Skin epidermis (tissue), 12 donors: ENCODE data around the gene ZNF787.
"Not testable (repeated sequence)": the region's sequence is repeated elsewhere in the genome, so short reads cannot be mapped to it uniquely, and the experiment has no call there.

ENCODE experiments used
- H3K27ac ChIP-seq, 21 experiments: fragments of 200-600 bp; sonication (generic) in 11 of 21; one replicate each; pipeline ENCODE4 v1.5.0; 2020; ENCODE audit warnings: mild to moderate bottlenecking in 3 of 21, inconsistent platforms in 2 of 21, moderate library complexity in 2 of 21
- H3K4me3 ChIP-seq, 7 experiments: fragments of 200-600 bp; sonication (generic) in 2 of 7; one replicate each; pipeline ENCODE4 v1.5.0; 2020; ENCODE audit warnings: inconsistent platforms in 2 of 7, mild to moderate bottlenecking in 2 of 7, moderate library complexity in 1 of 7

ZNF787 gene

GRCh38 chr19:56121180-56122167 lies at the start of gene ZNF787:
Gene ZNF787 (minus strand): TSS chr19:56121295. CDS start chr19:56103217, 18,078 bp downstream.
- H3K4me3 ChIP-seq: peak within 1 kb of the TSS; percentile 52 to 88 (median 85)
- H3K27ac ChIP-seq: peak within 1 kb of the TSS; percentile 85 to 99 (median 96)

DNA sequence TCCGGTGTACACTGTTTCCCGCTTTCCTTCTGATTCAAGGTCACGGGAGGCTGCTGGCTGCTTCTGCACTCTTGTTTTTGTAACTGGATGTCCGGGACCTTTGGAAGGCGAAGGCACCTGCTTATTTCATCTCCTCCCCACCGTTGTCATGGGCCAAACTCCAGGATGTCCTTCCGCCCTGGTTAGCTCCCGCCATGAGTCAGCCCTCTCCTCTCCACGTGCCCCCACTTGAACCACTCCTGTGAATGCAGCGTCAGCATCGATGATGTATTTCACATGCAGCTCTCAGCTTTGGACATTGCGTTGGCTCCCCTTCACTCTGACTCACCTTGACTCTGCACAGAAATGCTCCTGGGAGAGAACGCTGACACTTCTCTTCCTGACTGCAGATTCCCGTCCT lies 49.2 kb upstream of the ZNF787 start:
- no peak overlapping the region for H3K27ac ChIP-seq
- no peak overlapping the region for H3K4me3 ChIP-seq

- no peak overlapping the region for H3K4me3 ChIP-seq
- H3K27ac ChIP-seq: no peak overlapping the region
Observed at GRCh38 chr19:56167064-56167578, 46.0 kb upstream of the ZNF787 start.

DNA sequence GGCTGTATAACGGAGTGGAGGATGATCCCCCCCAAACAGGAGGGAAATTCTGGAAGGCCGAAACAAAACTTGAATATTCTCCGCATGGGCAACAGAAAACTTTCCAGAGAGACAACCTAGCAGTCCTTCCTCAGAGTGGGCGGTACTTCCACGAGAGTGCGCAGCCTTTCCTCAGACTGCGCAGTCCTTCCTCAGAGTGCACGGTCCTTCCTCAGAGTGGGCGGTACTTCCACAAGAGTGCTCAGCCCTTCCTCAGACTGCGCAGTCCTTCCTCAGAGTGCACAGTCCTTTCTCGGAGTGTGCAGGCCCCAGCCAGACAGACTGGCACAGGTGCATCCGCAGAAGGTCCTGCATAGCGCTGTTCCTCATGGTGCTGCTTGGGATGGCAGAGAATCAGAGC lies 42.0 kb upstream of the ZNF787 start:
- no peak overlapping the region for H3K4me3 ChIP-seq
- no peak overlapping the region for H3K27ac ChIP-seq

DNA sequence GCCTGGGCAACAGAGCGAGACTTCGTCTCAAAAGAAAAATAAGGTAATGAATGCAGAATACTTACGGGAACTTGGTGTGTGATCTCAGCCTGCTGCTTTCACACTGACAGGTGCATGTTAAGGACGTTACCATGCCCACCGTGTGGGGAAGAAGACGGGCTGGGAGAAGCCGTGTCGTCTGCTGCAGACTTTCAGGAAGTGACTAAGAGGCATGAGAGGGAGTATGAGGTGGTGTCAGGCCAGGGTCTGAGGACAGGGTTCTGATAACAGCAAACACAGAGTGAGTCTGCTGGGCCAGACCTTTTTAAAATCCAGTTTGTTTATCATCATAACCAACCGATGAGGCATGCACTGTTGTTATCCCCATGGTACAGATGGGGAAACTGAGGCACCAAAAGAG lies 41.2 kb upstream of the ZNF787 start:
- H3K4me3 ChIP-seq: no peak overlapping the region
- H3K27ac ChIP-seq: no peak overlapping the region

DNA sequence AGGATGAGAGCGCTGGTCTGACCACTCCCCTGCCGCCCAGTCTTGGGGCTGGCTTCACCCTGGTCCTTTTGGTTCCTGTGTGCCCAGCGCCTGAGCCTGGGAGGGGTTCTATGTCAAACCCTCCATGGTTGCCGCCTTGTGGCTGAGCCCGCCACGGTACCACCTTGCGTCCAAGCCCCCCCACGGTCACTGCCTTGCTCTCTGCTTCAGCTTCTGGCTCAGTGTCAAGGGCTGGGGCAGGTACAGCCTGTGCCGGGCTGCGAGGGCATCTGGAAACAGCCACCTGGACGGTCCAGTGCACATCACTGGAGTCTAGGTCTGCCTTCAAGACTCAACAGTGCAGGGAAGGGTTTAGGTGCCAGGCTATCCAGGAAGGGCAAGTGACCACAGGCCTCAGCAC lies 40.4 kb upstream of the ZNF787 start:
- Histone ChIP-seq H3K4me3 (no peak overlapping the region), H3K27ac (no peak overlapping the region)

DNA sequence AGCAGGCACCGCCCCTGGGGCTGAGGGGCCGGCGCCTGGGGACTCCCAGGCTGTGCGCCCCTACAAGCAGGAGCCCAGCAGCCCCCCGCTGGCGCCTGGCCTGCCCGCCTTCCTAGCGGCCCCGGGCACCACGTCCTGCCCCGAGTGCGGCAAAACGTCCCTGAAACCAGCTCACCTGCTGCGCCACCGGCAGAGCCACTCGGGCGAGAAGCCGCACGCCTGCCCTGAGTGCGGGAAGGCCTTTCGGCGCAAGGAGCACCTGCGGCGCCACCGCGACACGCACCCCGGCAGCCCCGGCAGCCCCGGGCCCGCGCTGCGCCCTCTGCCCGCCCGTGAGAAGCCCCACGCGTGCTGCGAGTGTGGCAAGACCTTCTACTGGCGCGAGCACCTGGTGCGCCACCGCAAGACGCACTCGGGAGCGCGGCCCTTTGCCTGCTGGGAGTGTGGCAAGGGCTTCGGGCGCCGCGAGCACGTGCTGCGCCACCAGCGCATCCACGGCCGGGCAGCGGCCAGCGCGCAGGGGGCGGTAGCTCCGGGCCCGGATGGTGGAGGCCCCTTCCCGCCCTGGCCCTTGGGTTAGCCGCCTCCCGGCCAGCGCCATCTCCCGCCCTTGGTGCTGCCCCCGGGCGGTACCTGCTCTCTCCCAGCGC lies 38.7 kb upstream of the ZNF787 start:
- H3K4me3 ChIP-seq: no peak overlapping the region
- H3K27ac ChIP-seq: no peak overlapping the region

- no peak overlapping the region for H3K4me3 ChIP-seq
- H3K27ac ChIP-seq: no peak overlapping the region
Observed at GRCh38 chr19:56159009-56159559, 38.0 kb upstream of the ZNF787 start.

- H3K27ac ChIP-seq: no peak overlapping the region
- no peak overlapping the region for H3K4me3 ChIP-seq
Observed at GRCh38 chr19:56158170-56158757, 37.2 kb upstream of the ZNF787 start.

GRCh38 chr19:56156768-56157167 lies 35.7 kb upstream of the ZNF787 start:
- no peak overlapping the region for H3K4me3 ChIP-seq
- H3K27ac ChIP-seq: peak overlapping the region in 5 of 21 experiments; percentile 4 to 39 (median 25)

DNA sequence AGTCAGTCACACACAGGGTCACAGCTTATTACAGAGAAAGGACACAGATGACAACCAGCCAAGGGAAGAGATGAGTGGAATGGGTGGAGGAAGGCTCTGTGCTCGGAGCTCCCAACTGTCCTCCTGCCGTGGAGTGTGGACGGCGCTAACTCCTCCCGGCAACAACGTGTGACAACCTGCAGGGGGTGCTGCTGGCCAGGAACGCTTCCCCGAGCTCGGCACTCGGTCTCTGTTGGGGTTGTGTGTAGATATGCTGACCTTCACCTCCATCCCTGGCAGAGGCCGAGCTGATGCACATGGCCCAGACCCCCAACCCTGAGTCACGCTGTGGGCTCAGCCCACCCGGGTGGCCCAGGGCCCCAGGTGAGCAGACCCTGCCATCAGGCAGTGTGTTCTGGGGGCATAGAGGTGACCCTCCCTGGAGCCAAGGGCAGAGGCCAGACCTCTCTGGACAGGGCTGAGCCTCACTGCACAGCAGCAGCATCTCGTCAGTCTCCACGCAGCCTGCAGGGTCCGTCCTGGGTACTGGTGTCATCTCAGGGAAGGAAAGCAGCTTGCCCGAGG lies 34.1 kb upstream of the ZNF787 start:
- Histone ChIP-seq H3K4me3 (no peak overlapping the region), H3K27ac (no peak overlapping the region)

DNA sequence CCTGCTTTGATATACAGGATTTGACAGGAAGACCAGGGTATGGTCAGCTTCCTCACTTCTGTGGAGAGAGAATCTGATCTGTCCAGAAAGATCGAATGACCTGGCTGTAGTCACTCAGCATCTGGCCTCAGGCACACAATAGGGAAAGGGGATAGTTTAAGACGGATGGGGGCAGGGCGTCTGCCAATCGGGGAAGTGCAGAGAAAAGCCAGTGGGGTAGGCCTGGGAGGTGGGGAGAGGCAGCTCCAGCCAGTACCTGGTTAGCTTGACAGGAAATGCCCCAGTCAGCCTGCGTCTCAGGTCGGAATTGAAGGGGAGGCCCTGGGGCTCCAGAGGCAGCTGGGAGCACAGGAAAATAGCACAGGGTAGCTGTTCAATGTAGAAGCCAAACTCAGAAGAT lies 32.4 kb upstream of the ZNF787 start:
- no peak overlapping the region for H3K27ac ChIP-seq
- no peak overlapping the region for H3K4me3 ChIP-seq

DNA sequence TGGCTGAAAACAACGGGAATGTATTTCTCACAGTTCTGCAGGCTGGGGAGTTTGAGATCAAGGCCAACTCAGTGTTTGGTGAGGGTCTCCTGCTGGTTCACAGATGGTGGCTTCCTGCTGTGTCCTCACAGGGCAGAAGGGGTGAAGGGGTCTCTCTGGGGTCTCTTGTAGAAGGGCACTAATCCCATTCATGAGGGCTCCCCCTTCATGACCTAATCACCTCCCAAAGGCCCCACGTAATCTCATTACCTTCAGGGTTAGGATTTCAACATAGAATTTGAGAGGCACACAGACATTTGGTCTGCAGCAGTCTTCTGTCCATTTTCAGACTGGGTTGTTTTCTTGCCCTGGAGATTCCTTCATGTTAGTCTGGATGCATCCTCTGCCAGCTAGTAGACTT lies 31.5 kb upstream of the ZNF787 start:
- no peak overlapping the region for H3K27ac ChIP-seq
- H3K4me3 ChIP-seq: no peak overlapping the region

DNA sequence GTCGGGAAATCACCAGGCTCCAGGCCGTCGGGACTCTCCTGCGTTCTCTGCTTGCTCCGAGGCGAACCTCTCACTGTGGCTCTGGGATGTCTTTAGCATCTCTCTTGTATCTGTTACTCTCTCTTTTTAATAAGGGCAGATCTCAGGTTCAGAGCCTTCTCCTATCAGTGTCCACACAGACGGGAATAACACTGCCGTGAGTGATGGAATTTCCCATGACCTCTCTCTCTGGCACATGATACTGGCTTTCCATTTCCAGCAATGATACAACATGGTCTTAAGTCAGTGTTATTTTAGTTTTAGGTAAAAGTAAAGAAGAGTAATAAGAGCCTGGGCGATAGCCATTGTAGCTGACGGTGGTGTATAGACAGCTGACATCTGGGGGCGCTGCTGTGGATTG lies 29.3 kb upstream of the ZNF787 start:
- no peak overlapping the region for H3K27ac ChIP-seq

DNA sequence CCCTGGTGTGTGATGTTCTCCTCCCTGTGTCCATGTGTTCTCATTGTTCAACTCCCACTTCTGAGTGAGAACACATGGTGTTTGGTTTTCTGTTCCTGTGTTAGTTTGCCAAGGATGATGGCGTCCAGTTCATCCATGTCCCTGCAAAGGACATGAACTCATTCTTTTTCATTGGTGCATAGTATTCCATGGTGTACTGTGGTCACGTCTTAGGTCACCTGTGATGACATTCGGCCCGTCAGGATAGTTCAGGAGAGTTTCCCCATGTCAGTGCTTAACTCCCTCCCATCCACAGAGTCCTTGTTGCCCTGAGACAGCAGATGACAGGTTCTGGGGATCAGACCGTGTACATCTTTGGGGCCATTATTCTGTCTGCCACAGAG lies 28.6 kb upstream of the ZNF787 start:
- Histone ChIP-seq H3K27ac (no peak overlapping the region), H3K4me3 (no peak overlapping the region)

More for the DNA sequence above, 29.3 kb upstream of the ZNF787 start:
- H3K4me3 ChIP-seq: no peak overlapping the region

DNA sequence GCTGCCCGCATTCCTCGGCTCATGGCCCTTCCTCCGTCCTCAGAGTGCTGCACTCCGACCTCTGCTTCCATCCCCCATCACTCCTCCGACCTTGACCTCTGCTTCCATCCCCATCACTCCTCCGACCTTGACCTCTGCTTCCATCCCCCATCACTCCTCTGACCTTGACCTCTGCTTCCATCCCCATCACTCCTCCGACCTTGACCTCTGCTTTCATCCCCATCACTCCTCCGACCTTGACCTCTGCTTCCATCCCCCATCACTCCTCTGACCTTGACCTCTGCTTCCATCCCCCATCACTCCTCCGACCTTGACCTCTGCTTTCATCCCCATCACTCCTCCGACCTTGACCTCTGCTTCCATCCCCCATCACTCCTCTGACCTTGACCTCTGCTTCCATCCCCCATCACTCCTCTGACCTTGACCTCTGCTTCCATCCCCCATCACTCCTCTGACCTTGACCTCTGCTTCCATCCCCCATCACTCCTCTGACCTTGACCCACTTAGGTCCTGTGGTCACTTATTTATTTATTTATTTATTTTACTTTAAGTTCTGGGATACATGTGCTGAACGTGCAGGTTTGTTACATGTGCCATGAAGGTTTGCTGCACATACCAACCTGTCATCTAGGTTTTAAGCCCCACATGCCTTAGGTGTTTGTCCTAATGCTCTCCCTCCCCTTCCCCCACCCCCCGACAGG lies 28.0 kb upstream of the ZNF787 start:
- not testable (repeated sequence) for H3K27ac ChIP-seq, H3K4me3 ChIP-seq

DNA sequence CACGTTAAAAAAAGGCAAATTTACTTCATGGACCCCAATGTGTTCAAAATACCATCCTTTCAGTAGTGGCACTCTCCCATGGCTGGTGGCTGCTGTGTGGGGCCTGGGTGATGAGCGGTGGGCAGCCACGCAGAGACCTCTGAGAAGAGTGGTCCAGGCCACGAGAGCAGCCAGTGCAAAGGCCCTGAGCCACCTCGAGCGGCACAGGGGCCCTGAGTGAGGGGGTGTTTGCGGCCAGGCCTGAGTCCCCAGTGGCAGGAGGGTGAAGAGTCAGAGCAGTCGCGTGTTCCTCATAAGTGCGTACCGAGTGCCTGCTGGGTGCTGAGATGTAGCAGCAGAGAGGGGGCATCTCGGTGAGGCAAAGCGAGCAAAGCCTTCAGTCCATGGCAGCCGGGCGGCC lies 27.0 kb upstream of the ZNF787 start:
- H3K27ac ChIP-seq: no peak overlapping the region
- no peak overlapping the region for H3K4me3 ChIP-seq

DNA sequence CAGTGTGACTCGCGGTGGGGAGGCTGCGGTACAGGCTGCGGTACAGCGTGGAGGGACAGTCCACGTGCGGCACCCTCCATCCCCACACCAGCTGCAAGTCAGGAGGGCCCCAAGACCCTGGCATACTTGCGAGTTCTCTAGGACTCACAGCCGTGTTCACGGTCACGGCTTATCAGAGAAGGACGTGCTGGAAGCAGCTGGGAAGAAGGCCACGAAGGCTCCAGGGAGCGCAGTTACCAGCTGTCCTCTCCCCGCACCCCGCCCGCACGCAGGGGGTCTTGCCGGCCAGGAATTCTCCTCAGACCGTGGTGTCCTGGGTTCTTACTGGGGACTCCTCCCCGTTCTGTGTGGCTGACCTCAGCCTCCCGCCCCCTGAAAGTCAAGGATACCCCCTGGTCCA lies 26.2 kb upstream of the ZNF787 start:
- Histone ChIP-seq H3K4me3 (no peak overlapping the region), H3K27ac (no peak overlapping the region)

DNA sequence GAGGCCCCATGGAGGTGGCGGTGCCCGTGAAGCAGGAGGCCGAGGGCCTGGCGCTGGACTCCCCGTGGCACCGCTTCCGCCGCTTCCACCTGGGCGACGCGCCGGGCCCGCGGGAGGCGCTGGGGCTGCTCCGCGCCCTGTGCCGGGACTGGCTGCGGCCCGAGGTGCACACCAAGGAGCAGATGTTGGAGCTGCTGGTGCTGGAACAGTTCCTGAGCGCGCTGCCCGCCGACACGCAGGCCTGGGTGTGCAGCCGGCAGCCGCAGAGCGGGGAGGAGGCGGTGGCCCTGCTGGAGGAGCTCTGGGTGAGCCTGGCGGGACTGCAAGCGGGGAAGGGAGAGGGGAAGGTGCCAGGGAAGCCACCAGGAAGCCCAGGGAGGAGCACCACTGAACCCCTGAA lies 25.8 kb upstream of the ZNF787 start:
- no peak overlapping the region for H3K4me3 ChIP-seq
- no peak overlapping the region for H3K27ac ChIP-seq
